Activated naive CD8-positive, alpha-beta T cell treated with anti-CD3 and anti-CD28 coated beads, Interleukin-2, amount 10 ng/mL, durations not matched to agents 7 days and 5 days (primary cell): ENCODE results near the gene SAMD11. TPM values are rescaled to one million over a fixed set of nuclear protein-coding genes. Genes with fewer than 3 reads are reported as not detected.
A peak's percentile ranks its signal among the peaks of the same experiment; 100 is the strongest.

Source experiments
- ATAC-seq: fragments of 150-1000 bp; cut with Tn5 transposase; one replicate; pipeline ENCODE4 v1.10.0; 2021; ENCODE audit warnings: low read depth, moderate library complexity
- POLR2A ChIA-PET: fragments of 350-600 bp; sonication (Branson Sonifier 250); formaldehyde crosslinking; loops from one replicate; lab custom pipeline; 2021; ENCODE audit warnings: antibody characterized with exemption; lab: Charles Lee
- DNase-seq: peaks from one replicate; pipeline ENCODE4 v3.0.0; 2021
- H3K27ac Mint-ChIP-seq: one replicate; pipeline ENCODE4 v1.8.0; 2022; ENCODE audit warnings: mild to moderate bottlenecking, mixed read lengths
- H3K27me3 Mint-ChIP-seq: one replicate; pipeline ENCODE4 v1.8.0; 2022; ENCODE audit warnings: mild to moderate bottlenecking, moderate library complexity, mixed read lengths
- H3K36me3 Mint-ChIP-seq: one replicate; pipeline ENCODE4 v1.8.0; 2021; ENCODE audit warnings: mild to moderate bottlenecking, mixed read lengths
- H3K4me1 Mint-ChIP-seq: one replicate; pipeline ENCODE4 v1.8.0; 2021; ENCODE audit warnings: mixed read lengths
- H3K4me3 Mint-ChIP-seq: one replicate; pipeline ENCODE4 v1.8.0; 2022; ENCODE audit warnings: mild to moderate bottlenecking, moderate library complexity, mixed read lengths
- H3K9me3 Mint-ChIP-seq: one replicate; pipeline ENCODE4 v1.8.0; 2021; ENCODE audit warnings: mixed read lengths
- total RNA-seq, 2 experiments: library from RNA; stranded (reverse); gene quantifications; one replicate each; pipeline ENCODE4 v1.2.3, GENCODE V29; 2021

SAMD11 gene
- total RNA-seq, 2 experiments from 2014 or later: 0.22 TPM; not detected in 1

DNA sequence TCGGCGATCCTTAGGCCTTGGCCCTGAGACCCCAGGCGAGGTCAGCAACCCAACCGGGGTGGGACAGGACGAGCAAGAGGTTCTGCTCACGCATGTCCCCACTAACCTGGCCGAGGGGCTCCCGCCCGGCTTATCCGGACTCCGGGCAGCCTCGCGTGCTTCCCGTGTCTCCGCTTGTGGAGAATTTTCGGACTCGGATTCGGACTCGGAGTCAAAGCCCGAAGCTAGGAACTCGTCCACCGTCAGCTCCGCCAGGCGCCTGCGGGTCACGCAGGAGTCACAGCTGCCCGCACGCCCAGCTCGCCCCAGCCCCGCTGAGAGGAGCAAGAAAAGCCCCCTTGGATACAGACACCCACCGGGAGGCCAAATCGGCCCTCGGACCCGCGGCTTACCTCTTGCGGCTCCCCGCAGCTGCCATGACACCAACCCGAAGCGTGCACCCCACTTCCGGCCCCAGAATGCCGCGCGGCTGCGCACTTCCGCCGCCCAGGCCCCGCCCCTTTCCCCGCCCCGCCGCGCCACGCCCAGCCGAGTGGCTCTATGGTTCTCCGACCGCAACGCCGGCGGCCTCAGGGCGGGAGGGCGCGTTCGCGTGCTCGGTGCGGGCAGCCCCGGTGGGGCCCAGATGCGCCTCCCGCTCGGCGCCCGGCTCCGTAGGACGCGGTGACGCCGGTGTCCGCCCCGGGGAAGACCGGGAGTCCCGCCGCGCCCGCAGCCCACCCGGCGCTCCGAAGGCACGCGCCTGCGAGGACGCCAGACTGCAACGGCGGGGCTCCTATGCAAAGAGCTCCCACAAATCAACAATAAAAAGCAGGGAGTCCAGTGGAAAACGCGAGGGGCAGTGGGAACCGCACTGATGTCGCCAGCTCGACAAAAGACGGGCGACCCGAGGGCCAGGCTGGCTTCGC lies 35.4 kb downstream of the SAMD11 start, which contains the start of gene NOC2L:
Gene NOC2L, minus strand, starts transcription at position 434 of the 908 bp plus-strand sequence. Its CDS starts 16 bp downstream, at position 418.
- DNase-seq: peak; percentile 97
- peak within 1 kb of the TSS; percentile 85 for H3K27ac Mint-ChIP-seq
- peak within 1 kb of the TSS; percentile 97 for H3K4me3 Mint-ChIP-seq
- ATAC-seq: peak; percentile 65
- no peaks in the 10 kb centered on the region for H3K27me3 Mint-ChIP-seq
- POLR2A ChIA-PET: interaction anchor here (0.9 to 1.4 kb wide), 4 partner anchors 9 to 18 kb away, joined by 3 to 9 read pairs (median 4); no protein-coding TSS in a partner anchor
- peaks cover 14% of the 10 kb centered on the region for H3K4me1 Mint-ChIP-seq
- peaks cover 6% of the 10 kb centered on the region for H3K36me3 Mint-ChIP-seq
- no peaks in the 10 kb centered on the region for H3K9me3 Mint-ChIP-seq

DNA sequence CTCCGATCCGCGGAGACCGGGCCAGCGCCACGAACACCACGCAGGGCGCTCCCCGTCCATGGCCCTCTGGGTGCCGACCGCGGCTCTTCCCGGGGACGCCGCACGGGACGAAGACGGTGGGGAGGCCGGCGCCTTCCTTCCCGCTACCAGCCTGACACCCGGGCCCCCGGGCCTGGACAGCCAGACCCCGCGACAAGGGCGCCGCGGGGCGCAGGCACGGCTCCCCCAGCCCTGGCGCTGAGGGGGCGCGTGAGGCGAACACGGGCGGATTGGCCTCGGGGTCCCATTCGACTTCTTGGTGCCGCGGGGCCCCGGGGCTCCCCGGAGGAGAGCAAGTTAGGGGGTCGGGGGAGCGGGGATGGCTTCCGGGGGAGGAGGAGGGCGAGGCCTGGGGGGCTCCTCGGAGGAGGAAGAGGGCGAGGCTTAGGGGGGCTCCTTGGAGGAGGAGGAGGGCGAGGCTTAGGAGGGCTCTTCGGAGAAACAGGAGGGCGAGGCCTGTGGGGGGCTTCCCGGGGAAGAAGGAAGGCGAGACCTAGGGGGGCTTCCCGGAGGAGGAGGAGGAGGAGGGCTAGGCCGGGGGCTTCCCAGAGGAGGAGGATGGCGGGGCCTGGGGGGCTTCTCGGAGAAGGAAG lies 36.1 kb downstream of the SAMD11 start:
- H3K27ac Mint-ChIP-seq: peak overlapping the region; percentile 81
- POLR2A ChIA-PET: interaction anchor here (1.4 kb wide), 1 partner anchor 19 kb away, joined by 6 read pairs; no protein-coding TSS in a partner anchor
- H3K36me3 Mint-ChIP-seq: peaks cover 6% of the 10 kb centered on the region
- DNase-seq: peak; percentile 68
- H3K4me1 Mint-ChIP-seq: peaks cover 14% of the 10 kb centered on the region
- no peaks in the 10 kb centered on the region for H3K9me3 Mint-ChIP-seq
- H3K4me3 Mint-ChIP-seq: peak overlapping the region; percentile 97
- no peaks in the 10 kb centered on the region for H3K27me3 Mint-ChIP-seq
- peak; percentile 6 for ATAC-seq

DNA sequence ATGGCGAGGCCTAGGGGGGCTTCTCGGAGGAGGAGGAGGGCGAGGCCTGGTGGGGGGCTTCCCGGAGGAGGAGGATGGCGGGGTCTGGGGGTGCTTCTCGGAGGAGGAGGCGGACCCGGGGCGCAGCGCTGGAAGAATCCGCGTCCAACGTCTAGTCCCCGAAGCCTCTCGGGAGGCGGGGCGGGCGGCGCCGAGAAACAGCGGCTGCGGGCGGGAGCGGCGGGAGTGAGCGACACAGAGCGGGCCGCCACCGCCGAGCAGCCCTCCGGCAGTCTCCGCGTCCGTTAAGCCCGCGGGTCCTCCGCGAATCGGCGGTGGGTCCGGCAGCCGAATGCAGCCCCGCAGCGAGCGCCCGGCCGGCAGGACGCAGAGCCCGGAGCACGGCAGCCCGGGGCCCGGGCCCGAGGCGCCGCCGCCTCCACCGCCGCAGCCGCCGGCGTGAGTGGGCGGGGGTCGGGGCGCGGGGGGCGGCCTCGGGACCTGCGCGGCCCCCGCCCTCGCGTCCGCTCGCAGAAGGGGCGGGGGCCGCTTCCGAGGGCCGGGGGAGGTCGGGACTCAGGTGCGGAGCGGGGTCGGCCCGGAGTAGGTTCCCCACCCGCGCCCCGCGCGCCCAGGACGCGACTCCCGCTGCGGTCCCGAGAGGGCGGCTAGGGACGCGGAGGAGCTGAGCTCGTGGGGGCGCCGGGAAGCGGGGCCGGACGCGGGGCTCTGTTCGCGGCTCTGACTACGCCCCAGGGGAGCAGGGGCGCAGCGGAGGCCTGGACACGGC lies 36.8 kb downstream of the SAMD11 start, which contains the start of gene KLHL17:
Gene KLHL17, plus strand, starts transcription at position 222 of the 769 bp plus-strand sequence. Its CDS starts 110 bp downstream, at position 332.
- peak; percentile 53 for ATAC-seq
- POLR2A ChIA-PET: no interaction called here

DNA sequence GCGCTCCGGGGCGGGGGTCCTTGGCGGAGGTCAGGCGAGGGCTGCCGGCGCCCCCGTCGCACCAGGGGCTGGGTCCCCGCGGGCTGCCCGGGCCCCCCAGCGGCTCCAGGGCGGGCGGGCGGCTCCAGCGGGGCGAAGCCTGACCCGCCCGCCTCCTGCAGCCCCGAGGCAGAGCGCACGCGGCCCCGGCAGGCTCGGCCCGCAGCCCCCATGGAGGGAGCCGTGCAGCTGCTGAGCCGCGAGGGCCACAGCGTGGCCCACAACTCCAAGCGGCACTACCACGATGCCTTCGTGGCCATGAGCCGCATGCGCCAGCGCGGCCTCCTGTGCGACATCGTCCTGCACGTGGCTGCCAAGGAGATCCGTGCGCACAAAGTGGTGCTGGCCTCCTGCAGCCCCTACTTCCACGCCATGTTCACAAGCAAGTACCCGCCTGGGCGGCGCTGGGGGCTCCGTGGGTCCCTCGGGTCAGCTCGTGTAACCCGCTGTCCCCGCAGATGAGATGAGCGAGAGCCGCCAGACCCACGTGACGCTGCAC lies 37.5 kb downstream of the SAMD11 start:
- Mint-ChIP-seq H3K36me3 (peaks cover 3% of the 10 kb centered on the region), H3K4me1 (peaks cover 12% of the 10 kb centered on the region), H3K4me3 (peak overlapping the region; percentile 25), H3K9me3 (no peaks in the 10 kb centered on the region), H3K27me3 (no peaks in the 10 kb centered on the region), H3K27ac (no peak overlapping the region)
- POLR2A ChIA-PET: no interaction called here
- DNase-seq: peak; percentile 47
- no peak for ATAC-seq

More for the DNA sequence above, 36.8 kb downstream of the SAMD11 start, which contains the start of gene KLHL17:
- Mint-ChIP-seq H3K4me1 (peaks cover 12% of the 10 kb centered on the region), H3K36me3 (peaks cover 3% of the 10 kb centered on the region), H3K4me3 (peak within 1 kb of the TSS; percentile 97), H3K27me3 (no peaks in the 10 kb centered on the region), H3K27ac (peak within 1 kb of the TSS; percentile 81), H3K9me3 (no peaks in the 10 kb centered on the region)
- peak; percentile 87 for DNase-seq

DNA sequence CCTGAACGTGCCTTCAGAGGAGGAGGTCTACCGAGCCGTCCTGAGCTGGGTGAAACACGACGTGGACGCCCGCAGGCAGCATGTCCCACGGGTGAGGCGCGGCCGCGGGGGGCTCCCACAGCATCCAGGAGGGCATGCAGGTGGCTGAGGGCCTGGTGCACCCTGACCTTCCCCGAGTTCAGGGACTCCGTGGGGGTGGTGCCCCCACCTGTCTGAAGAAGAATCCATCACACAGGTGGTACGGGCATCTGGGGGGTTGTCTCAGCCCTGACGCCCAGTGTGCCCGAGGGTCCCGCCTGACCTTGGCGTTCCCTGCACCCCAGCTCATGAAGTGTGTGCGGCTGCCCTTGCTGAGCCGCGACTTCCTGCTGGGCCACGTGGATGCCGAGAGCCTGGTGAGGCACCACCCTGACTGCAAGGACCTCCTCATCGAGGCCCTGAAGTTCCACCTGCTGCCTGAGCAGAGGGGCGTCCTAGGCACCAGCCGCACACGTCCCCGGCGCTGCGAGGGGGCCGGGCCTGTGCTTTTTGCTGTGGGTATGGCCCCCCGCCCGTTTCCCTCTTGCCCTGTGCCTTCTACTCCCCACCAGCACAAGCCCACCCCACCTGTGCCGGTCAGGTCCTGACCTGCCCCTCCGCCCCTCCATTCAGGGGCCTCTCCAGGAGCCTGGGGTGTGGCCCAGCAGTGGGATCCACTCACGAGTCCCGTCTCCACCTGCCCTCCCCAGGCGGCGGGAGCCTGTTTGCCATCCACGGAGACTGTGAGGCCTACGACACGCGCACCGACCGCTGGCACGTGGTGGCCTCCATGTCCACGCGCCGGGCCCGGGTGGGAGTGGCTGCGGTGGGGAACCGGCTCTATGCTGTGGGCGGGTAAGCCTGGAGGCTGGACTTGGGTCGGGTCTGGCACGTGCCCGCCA lies 38.9 kb downstream of the SAMD11 start:
- Mint-ChIP-seq H3K27ac (no peak overlapping the region), H3K4me1 (peaks cover 10% of the 10 kb centered on the region), H3K4me3 (peak overlapping the region; percentile 67), H3K9me3 (no peaks in the 10 kb centered on the region), H3K36me3 (peaks cover 1% of the 10 kb centered on the region), H3K27me3 (no peaks in the 10 kb centered on the region)
- ATAC-seq (no peak), DNase-seq (no peak)
- POLR2A ChIA-PET: no interaction called here

DNA sequence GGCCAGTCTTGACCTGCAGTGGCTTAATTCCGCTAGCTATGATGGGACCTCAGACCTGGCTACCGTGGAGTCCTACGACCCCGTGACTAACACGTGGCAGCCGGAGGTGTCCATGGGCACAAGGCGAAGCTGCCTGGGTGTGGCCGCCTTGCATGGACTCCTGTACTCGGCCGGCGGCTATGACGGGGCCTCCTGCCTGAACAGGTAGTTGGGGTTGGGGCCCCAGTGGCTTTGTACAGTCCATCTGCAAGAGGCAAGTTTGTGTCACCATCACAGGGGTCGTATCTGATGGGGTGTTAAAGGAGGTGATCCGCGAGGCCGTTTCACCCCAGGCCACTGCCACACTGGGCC lies 39.6 kb downstream of the SAMD11 start:
- Mint-ChIP-seq H3K4me1 (peaks cover 7% of the 10 kb centered on the region), H3K27ac (no peak overlapping the region), H3K36me3 (peaks cover 1% of the 10 kb centered on the region), H3K27me3 (peaks cover 1% of the 10 kb centered on the region), H3K4me3 (no peak overlapping the region), H3K9me3 (no peaks in the 10 kb centered on the region)
- POLR2A ChIA-PET: no interaction called here
- ATAC-seq (no peak), DNase-seq (no peak)

DNA sequence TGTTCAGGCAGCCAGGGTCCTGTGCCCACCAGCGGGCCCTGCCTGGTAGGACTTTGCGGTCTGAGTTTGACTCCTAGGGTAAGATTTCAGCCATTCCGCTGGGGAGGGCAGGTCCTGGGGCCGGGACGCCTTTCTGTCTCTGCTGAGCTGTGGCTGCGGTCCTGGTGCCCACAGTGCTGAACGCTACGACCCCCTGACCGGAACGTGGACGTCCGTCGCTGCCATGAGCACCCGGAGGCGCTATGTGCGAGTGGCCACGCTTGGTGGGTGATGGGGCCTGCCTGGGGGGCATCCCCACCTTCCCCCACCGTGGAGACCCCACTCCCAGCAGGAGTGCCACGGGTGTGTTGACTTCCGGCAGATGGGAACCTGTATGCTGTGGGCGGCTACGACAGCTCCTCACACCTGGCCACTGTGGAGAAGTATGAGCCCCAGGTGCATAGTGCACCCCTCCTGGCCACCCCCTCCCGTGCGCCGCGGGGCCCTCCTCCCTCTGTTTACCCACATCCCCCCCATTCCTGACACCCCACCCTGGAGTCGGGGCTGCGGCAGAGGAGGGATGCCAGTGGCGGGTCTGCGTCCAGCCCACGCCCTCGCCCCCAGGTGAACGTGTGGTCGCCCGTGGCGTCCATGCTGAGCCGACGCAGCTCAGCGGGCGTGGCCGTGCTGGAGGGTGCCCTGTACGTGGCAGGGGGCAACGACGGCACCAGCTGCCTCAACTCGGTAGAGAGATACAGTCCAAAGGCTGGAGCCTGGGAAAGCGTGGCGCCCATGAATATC lies 40.2 kb downstream of the SAMD11 start:
- H3K36me3 Mint-ChIP-seq: no peaks in the 10 kb centered on the region
- no peak overlapping the region for H3K27ac Mint-ChIP-seq
- DNase-seq: no peak
- no peak for ATAC-seq
- H3K4me1 Mint-ChIP-seq: peaks cover 5% of the 10 kb centered on the region
- H3K4me3 Mint-ChIP-seq: no peak overlapping the region
- no peaks in the 10 kb centered on the region for H3K9me3 Mint-ChIP-seq
- H3K27me3 Mint-ChIP-seq: peaks cover 4% of the 10 kb centered on the region
- POLR2A ChIA-PET: no interaction called here

DNA sequence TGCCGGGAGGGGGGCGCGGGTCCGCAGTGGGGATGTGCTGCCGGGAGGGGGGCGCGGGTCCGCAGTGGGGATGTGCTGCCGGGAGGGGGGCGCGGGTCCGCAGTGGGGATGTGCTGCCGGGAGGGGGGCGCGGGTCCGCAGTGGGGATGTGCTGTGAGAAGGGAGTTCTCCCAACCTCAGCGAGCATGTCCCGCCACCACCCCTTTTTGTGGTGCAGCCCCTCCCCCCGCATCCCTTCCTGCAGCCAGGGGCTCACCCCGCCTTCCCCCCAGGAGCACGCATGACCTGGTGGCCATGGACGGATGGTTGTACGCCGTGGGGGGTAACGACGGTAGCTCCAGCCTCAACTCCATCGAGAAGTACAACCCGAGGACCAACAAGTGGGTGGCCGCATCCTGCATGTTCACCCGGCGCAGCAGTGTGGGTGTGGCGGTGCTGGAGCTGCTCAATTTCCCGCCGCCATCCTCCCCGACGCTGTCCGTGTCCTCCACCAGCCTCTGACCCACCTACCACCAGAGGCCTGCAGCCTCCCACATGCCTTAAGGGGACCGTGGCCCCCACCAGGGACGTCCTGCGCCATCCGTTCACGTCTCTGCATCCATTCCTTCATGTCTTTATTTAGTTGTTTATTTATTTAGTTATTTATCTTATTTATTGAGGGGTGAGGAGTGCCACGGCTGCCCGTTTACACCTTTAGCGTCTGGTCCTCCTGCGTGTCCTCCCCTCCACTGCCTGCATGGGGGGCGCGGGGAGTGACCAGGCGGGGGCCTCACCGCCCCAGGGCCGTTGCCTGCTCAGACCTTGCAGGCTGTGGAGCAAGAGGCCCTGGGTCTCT lies 41.2 kb downstream of the SAMD11 start:
- Mint-ChIP-seq H3K36me3 (no peaks in the 10 kb centered on the region), H3K4me1 (peaks cover 5% of the 10 kb centered on the region), H3K9me3 (peaks cover 3% of the 10 kb centered on the region), H3K4me3 (no peak overlapping the region), H3K27me3 (peaks cover 4% of the 10 kb centered on the region), H3K27ac (no peak overlapping the region)
- POLR2A ChIA-PET: no interaction called here
- DNase-seq (no peak), ATAC-seq (no peak)

DNA sequence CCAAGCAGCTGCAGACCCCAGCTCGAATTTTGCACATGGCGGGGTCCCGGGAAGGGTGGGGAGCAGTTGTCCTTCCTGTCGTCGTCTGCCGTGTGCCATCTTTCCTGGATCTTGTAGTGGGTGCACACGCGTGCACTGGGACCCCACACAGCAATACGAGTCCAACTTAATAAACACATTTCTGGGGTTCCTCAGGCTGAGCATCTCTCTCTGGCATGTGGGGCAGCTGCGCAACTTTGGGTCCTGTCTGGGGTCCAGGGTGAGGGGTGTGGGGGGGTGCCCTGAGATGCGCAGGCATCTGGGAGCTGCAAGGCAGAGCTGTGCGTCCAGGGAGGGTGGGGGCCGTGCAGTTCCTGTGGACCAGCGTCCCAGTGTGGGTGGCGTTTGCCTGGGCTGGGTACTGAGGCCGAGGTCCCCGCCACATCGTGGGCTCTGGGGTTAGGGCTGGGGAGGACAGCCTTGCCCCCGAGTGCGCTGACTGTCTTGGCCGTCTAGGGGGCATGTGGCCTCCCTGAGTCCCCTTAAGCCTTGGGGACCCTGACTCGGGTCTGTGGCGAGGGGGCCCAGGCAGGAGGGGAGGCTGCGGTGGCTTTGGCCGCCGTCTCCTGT lies 41.9 kb downstream of the SAMD11 start:
- ATAC-seq (no peak), DNase-seq (no peak)
- peaks cover 5% of the 10 kb centered on the region for H3K4me1 Mint-ChIP-seq
- H3K36me3 Mint-ChIP-seq: no peaks in the 10 kb centered on the region
- peak overlapping the region; percentile 55 for H3K4me3 Mint-ChIP-seq
- H3K27me3 Mint-ChIP-seq: peaks cover 4% of the 10 kb centered on the region
- peaks cover 3% of the 10 kb centered on the region for H3K9me3 Mint-ChIP-seq
- POLR2A ChIA-PET: no interaction called here
- H3K27ac Mint-ChIP-seq: peak overlapping the region; percentile 64

DNA sequence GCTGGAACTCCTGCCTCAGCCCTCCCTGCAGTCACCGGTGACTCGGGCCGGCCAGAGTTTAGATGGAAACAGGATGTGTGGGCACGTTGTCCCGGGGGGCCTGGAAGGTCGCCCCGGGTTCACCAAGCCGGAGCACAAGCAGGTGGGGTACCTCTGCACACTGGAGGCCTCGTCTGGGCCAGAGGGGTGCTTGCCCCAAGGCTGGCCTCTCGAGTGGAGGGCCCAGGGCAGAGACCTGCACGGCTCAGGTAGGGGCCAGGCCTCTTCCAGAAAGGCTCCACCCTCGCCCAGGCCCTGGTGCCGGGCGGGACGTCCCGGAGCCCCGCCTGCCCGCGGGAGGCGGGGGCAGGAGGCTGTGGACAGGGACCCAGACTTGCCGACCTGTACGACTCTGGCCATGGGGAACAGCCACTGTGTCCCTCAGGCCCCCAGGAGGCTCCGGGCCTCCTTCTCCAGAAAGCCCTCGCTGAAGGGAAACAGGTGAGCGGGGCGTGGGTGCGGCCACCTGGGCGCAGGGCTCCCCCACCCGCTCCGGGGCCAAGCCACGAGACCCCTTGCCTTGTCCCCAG lies 42.5 kb downstream of the SAMD11 start, which contains the start of gene PLEKHN1:
Gene PLEKHN1, plus strand, starts transcription at position 348 of the 569 bp plus-strand sequence. Its CDS starts 50 bp downstream, at position 398.
- peaks cover 4% of the 10 kb centered on the region for H3K27me3 Mint-ChIP-seq
- ATAC-seq: peak; percentile 46
- H3K4me1 Mint-ChIP-seq: peaks cover 5% of the 10 kb centered on the region
- H3K9me3 Mint-ChIP-seq: peaks cover 3% of the 10 kb centered on the region
- H3K4me3 Mint-ChIP-seq: peak within 1 kb of the TSS; percentile 82
- peak within 1 kb of the TSS; percentile 87 for H3K27ac Mint-ChIP-seq
- peak; percentile 68 for DNase-seq
- POLR2A ChIA-PET: interaction anchor here (1.0 to 1.8 kb wide), 8 partner anchors 25 to 74 kb away, joined by 3 to 11 read pairs (median 4); partner anchors contain the start of gene ISG15
- H3K36me3 Mint-ChIP-seq: no peaks in the 10 kb centered on the region
